Astrocyte (in vitro differentiated cells and primary cell): Measurements from ENCODE around the gene SUGP2. TPM values are rescaled to one million over a fixed set of nuclear protein-coding genes. Genes with fewer than 3 reads are reported as not detected.

Experiments
- DNase-seq: peaks from one replicate; pipeline ENCODE4 v3.0.0-alpha.2; 2010; ENCODE audit warnings: low read depth
- FAIRE-seq: peaks from 2 replicates; lab custom pipeline; 2011; peaks lifted over from hg19 to GRCh38; lab: Jason Lieb, UNC
- H2AFZ ChIP-seq: 2 replicates; pipeline ENCODE4 v1.6.0; 2012; ENCODE audit warnings: low read depth, low read length, inconsistent platforms
- H3K27ac ChIP-seq: 2 replicates; pipeline ENCODE4 v1.5.1; 2011; ENCODE audit warnings: low read depth, low read length, inconsistent platforms
- H3K27me3 ChIP-seq: 2 replicates; pipeline ENCODE4 v1.6.0; 2011; ENCODE audit warnings: low read length, inconsistent platforms; ENCODE audit not compliant: insufficient read depth
- H3K36me3 ChIP-seq: 2 replicates; pipeline ENCODE4 v1.5.1; 2011; ENCODE audit warnings: low read length, inconsistent platforms; ENCODE audit not compliant: insufficient read depth
- H3K4me1 ChIP-seq: 2 replicates; pipeline ENCODE4 v1.5.1; 2011; ENCODE audit warnings: low read length, inconsistent platforms; ENCODE audit not compliant: insufficient read depth
- H3K4me2 ChIP-seq: 2 replicates; pipeline ENCODE4 v1.6.0; 2012; ENCODE audit warnings: low read length, inconsistent platforms
- H3K4me3 ChIP-seq: 2 replicates; pipeline ENCODE4 v1.5.1; 2011; ENCODE audit warnings: low read depth, mild to moderate bottlenecking, low read length, inconsistent platforms; ENCODE audit not compliant: insufficient read depth
- H3K79me2 ChIP-seq: 2 replicates; pipeline ENCODE4 v1.6.0; 2012; ENCODE audit warnings: mild to moderate bottlenecking, low read length, inconsistent platforms; ENCODE audit not compliant: insufficient read depth
- H3K9ac ChIP-seq: 2 replicates; pipeline ENCODE4 v1.6.0; 2012; ENCODE audit warnings: mild to moderate bottlenecking, low read length, inconsistent platforms
- H3K9me3 ChIP-seq: 2 replicates; pipeline ENCODE4 v1.5.1; 2012; ENCODE audit warnings: low read depth, mild to moderate bottlenecking, low read length, inconsistent platforms; ENCODE audit not compliant: insufficient read depth
- H4K20me1 ChIP-seq: 2 replicates; pipeline ENCODE4 v1.6.0; 2012; ENCODE audit warnings: low read length, inconsistent platforms; ENCODE audit not compliant: insufficient read depth
- H3K27ac Mint-ChIP-seq: one replicate; pipeline ENCODE4 v1.8.0; 2021; ENCODE audit warnings: mild to moderate bottlenecking, mixed read lengths; ENCODE audit not compliant: unreplicated experiment
- H3K27me3 Mint-ChIP-seq: one replicate; pipeline ENCODE4 v1.8.0; 2021; ENCODE audit warnings: low read depth, mixed read lengths; ENCODE audit not compliant: unreplicated experiment
- H3K36me3 Mint-ChIP-seq: one replicate; pipeline ENCODE4 v1.8.0; 2021; ENCODE audit warnings: low read depth, mixed read lengths; ENCODE audit not compliant: unreplicated experiment
- H3K4me1 Mint-ChIP-seq: one replicate; pipeline ENCODE4 v1.8.0; 2021; ENCODE audit warnings: low read depth, mixed read lengths; ENCODE audit not compliant: unreplicated experiment
- H3K4me3 Mint-ChIP-seq: one replicate; pipeline ENCODE4 v1.8.0; 2021; ENCODE audit warnings: mild to moderate bottlenecking, moderate library complexity, mixed read lengths; ENCODE audit not compliant: unreplicated experiment
- H3K9me3 Mint-ChIP-seq: one replicate; pipeline ENCODE4 v1.8.0; 2021; ENCODE audit warnings: mild to moderate bottlenecking, mixed read lengths; ENCODE audit not compliant: unreplicated experiment
- EZH2 ChIP-seq: IDR thresholded peaks from 2 replicates; pipeline ENCODE4 v1.6.1; 2012; ENCODE audit warnings: mild to moderate bottlenecking, low read length, inconsistent platforms; ENCODE audit not compliant: insufficient read depth
- total RNA-seq: library from RNA; stranded (reverse); gene quantifications from 2 replicates; pipeline ENCODE4 v1.2.1, GENCODE V29; 2021
- TF ChIP-seq, protein P1 (sequence below): IDR thresholded peaks from 2 replicates; pipeline ENCODE4 v1.5.1; 2011; ENCODE audit warnings: low read depth, mild to moderate bottlenecking, inconsistent platforms, low read length, moderate library complexity; ENCODE audit not compliant: insufficient read depth

Gene SUGP2
- total RNA-seq, 1 donor from 2014 or later: 77.6 TPM

DNA sequence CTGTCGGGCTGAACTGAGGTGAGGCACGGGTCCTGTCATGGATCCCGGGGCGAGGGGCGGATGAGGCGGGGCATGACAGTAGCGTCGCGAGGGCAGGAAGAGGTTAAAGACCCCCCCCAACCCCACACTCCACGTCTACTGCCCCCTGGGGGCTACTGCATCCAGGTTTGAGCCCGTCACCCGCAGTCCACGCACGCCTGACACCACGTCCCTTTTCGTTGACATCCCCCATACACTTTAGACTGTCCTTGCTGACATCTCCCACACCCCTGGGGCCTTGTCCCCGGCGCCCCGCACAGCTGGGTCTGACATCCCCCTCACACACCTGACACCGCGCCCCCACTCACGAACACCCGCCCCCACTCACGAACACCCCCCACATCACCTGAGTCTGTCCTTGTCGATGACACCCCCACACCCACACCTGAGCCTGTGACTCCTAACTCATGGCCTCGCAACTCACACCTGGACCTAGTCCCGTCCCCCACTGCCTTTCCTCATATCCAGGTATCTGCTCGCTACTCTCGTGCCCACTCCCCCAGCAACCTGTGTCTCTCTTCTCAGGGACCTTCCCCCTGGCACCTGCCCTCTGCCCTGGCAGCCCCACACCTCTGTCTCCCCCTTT lies 30.9 kb upstream of the SUGP2 start:
- H4K20me1 ChIP-seq: peaks cover 14% of the 10 kb centered on the region
- DNase-seq: no peak
- no peaks in the 10 kb centered on the region for H3K9me3 Mint-ChIP-seq
- H3K9me3 ChIP-seq: no peaks in the 10 kb centered on the region
- H3K27ac ChIP-seq: no peak overlapping the region
- H3K79me2 ChIP-seq: no peaks in the 10 kb centered on the region
- H3K4me3 ChIP-seq: peak overlapping the region; percentile 65
- no peak for FAIRE-seq
- peak overlapping the region; percentile 67 for H2AFZ ChIP-seq
- H3K4me1 Mint-ChIP-seq: peaks cover 14% of the 10 kb centered on the region
- peak overlapping the region; percentile 84 for H3K4me3 Mint-ChIP-seq
- TF ChIP-seq EZH2: no peak
- peak overlapping the region; percentile 85 for H3K4me2 ChIP-seq
- no peaks in the 10 kb centered on the region for H3K27me3 ChIP-seq
- peak overlapping the region; percentile 74 for H3K9ac ChIP-seq
- no peaks in the 10 kb centered on the region for H3K27me3 Mint-ChIP-seq
- H3K4me1 ChIP-seq: peaks cover 22% of the 10 kb centered on the region
- peak overlapping the region; percentile 69 for H3K27ac Mint-ChIP-seq
- peaks cover 13% of the 10 kb centered on the region for H3K36me3 Mint-ChIP-seq
- H3K36me3 ChIP-seq: no peaks in the 10 kb centered on the region

DNA sequence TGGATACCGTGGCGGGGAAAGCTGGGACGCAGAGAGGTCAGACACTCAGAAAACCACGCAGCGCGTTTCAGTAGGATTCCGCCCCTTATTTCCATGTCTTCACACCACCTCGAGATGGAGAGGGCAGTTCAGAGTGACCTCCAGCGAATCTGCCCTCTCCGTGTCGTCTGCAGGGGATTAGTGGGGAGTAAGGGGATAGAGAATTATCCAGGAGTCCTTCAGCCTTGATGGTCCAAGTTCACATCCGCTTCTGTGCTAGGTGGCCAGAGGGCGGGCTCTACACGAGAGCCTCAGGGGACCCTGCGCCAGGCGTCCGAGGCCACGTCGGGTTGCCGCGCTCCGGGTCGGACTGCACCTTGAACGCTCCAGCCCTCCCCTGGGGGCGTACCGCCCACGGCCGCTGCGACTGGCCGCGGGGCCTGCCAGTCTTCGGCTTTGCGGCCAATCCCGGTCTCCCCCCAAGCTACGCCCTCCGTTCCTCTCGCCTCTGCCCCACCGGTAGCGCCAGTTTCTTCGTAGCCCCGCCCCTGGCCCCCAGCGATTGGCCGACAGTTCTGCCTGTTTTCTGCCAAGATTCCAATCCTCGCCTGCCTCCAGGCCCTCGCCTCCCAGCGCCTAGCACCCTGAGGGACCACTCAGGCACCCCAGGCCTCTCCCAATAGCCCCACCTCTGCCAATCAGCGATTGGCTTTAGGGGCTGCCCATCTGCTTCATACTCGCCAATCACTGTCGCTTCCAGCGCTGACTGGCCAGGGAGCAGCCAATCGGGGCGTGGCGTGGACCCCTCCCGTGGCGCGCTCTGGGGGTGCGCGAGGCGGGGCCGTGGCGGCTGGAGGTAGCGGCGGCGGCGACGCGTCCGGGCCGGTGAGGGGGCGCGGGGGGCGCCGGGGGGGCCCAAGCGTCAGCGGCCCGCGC lies 30.1 kb upstream of the SUGP2 start, which contains the start of gene SLC25A42:
SLC25A42 (plus strand) TSS at position 812 of the 915 bp plus-strand sequence. CDS start 32,131 bp downstream, outside the sequence.
- H3K27ac ChIP-seq: no peak within 1 kb of the TSS
- H3K27me3 Mint-ChIP-seq: no peaks in the 10 kb centered on the region
- peaks cover 22% of the 10 kb centered on the region for H3K4me1 ChIP-seq
- no peaks in the 10 kb centered on the region for H3K9me3 Mint-ChIP-seq
- peak within 1 kb of the TSS; percentile 84 for H3K4me3 Mint-ChIP-seq
- no peaks in the 10 kb centered on the region for H3K36me3 ChIP-seq
- H3K4me1 Mint-ChIP-seq: peaks cover 14% of the 10 kb centered on the region
- TF ChIP-seq, protein P1, sequence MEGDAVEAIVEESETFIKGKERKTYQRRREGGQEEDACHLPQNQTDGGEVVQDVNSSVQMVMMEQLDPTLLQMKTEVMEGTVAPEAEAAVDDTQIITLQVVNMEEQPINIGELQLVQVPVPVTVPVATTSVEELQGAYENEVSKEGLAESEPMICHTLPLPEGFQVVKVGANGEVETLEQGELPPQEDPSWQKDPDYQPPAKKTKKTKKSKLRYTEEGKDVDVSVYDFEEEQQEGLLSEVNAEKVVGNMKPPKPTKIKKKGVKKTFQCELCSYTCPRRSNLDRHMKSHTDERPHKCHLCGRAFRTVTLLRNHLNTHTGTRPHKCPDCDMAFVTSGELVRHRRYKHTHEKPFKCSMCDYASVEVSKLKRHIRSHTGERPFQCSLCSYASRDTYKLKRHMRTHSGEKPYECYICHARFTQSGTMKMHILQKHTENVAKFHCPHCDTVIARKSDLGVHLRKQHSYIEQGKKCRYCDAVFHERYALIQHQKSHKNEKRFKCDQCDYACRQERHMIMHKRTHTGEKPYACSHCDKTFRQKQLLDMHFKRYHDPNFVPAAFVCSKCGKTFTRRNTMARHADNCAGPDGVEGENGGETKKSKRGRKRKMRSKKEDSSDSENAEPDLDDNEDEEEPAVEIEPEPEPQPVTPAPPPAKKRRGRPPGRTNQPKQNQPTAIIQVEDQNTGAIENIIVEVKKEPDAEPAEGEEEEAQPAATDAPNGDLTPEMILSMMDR: no peak
- no peak for TF ChIP-seq EZH2
- peaks cover 11% of the 10 kb centered on the region for H4K20me1 ChIP-seq
- peak; percentile 49 for FAIRE-seq
- H3K4me2 ChIP-seq: peak within 1 kb of the TSS; percentile 85
- H3K4me3 ChIP-seq: peak within 1 kb of the TSS; percentile 65
- H3K27ac Mint-ChIP-seq: peak within 1 kb of the TSS; percentile 69
- H2AFZ ChIP-seq: peak within 1 kb of the TSS; percentile 67
- no peaks in the 10 kb centered on the region for H3K9me3 ChIP-seq
- peak; percentile 99 for DNase-seq
- no peaks in the 10 kb centered on the region for H3K79me2 ChIP-seq
- H3K9ac ChIP-seq: peak within 1 kb of the TSS; percentile 74
- H3K27me3 ChIP-seq: no peaks in the 10 kb centered on the region
- H3K36me3 Mint-ChIP-seq: peaks cover 13% of the 10 kb centered on the region

DNA sequence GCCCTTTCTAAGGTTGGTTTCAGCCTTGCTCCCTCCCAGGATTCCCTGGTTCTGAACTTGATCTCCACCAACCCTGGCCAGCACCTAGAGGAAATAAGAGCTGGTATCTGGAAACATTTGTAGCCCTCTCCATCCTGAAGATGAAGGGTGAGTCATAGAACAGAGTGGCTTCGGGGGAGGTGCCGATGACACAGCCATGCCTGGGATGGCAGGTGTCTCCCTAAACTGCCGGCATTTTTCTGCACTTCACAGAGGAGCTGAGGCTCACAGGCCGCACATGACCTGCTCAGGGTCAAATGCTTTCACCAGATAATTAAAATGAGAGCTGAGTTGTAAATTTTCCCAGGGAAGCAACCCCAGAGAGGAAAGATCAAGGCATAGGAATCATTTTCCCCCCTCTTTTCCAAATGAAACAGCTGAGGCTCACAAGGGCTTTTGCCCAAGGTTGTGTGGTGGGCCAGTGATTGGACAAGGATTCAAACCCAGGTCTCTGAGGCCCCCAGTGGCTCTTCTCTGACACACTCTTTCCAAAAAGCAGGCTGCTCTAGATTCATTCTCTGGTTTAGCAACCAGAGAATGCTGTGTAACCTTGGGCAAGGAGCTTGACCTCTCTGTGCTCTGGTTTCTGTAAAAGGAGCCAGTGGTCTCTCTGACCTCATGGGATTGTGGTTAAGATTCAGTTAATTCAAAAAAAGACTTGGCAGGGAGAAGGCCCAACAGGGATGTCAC lies 29.3 kb upstream of the SUGP2 start:
- Histone ChIP-seq H3K4me2 (peak overlapping the region; percentile 85), H2AFZ (peak overlapping the region; percentile 59), H3K4me3 (peak overlapping the region; percentile 53), H3K9me3 (no peaks in the 10 kb centered on the region), H3K9ac (peak overlapping the region; percentile 41), H3K79me2 (no peaks in the 10 kb centered on the region), H3K27me3 (no peaks in the 10 kb centered on the region), H4K20me1 (peaks cover 11% of the 10 kb centered on the region), H3K4me1 (peaks cover 22% of the 10 kb centered on the region), H3K27ac (no peak overlapping the region), H3K36me3 (no peaks in the 10 kb centered on the region)
- Mint-ChIP-seq H3K36me3 (peaks cover 17% of the 10 kb centered on the region), H3K4me1 (peaks cover 14% of the 10 kb centered on the region), H3K9me3 (no peaks in the 10 kb centered on the region), H3K27ac (peak overlapping the region; percentile 84), H3K27me3 (no peaks in the 10 kb centered on the region), H3K4me3 (peak overlapping the region; percentile 78)
- TF ChIP-seq EZH2: no peak
- TF ChIP-seq, protein P1: no peak
- FAIRE-seq (no peak), DNase-seq (peak; percentile 41)
